ENCODE measurements around the gene SLC22A23. TPM values are rescaled to one million over a fixed set of nuclear protein-coding genes. Genes with fewer than 3 reads are reported as not detected.

The SLC22A23 gene
- total RNA-seq, 2 donors from 2014 or later: 11.1 to 13.3 TPM

GRCh38 chr6:3323148-3323547 is 133.7 kb downstream of the SLC22A23 start:
- H3K9me3 Mint-ChIP-seq: no peaks in the 10 kb centered on the region
- H3K4me1 ChIP-seq (ENCODE audit: control insufficient read depth, insufficient read depth, low read length): no peaks in the 10 kb centered on the region
- H3K36me3 ChIP-seq (ENCODE audit: control insufficient read depth, insufficient read depth, low read length): no peaks in the 10 kb centered on the region
- H3K27ac ChIP-seq (ENCODE audit: low read depth, low read length): no peak overlapping the region
- no peak overlapping the region for H3K4me3 ChIP-seq (ENCODE audit: low read length)
- no peak overlapping the region for H3K4me3 Mint-ChIP-seq
- H3K27ac Mint-ChIP-seq: no peak overlapping the region
- no peaks in the 10 kb centered on the region for H3K36me3 Mint-ChIP-seq (ENCODE audit: low read depth)
- peaks cover 10% of the 10 kb centered on the region for H3K4me1 Mint-ChIP-seq
- H3K27me3 ChIP-seq (ENCODE audit: control insufficient read depth, insufficient read depth, low read length, poor library complexity, severe bottlenecking): no peaks in the 10 kb centered on the region
- WGBS, 2 experiments (ENCODE audit: insufficient coverage in 1 of 2, insufficient read length in 1 of 2): 91% methylated on average over 3 of the region's 3 CpGs; no CpG with 5 or more reads in 1 of the 2 experiments
- no peak overlapping the region for H3K9ac ChIP-seq (ENCODE audit: extremely low read depth, low read length, poor library complexity, severe bottlenecking)
- DNase-seq: peak; percentile 1
- no peak for TF ChIP-seq CTCF (conservative IDR thresholded peaks at IDR 0.05)
- H3K9me3 ChIP-seq (ENCODE audit: control insufficient read depth, low read length): no peaks in the 10 kb centered on the region
- H3K27me3 Mint-ChIP-seq (ENCODE audit: insufficient read depth): no peaks in the 10 kb centered on the region

GRCh38 chr6:3322366-3322890 is 134.4 kb downstream of the SLC22A23 start:
- TF ChIP-seq CTCF (conservative IDR thresholded peaks at IDR 0.05): no peak

DNA sequence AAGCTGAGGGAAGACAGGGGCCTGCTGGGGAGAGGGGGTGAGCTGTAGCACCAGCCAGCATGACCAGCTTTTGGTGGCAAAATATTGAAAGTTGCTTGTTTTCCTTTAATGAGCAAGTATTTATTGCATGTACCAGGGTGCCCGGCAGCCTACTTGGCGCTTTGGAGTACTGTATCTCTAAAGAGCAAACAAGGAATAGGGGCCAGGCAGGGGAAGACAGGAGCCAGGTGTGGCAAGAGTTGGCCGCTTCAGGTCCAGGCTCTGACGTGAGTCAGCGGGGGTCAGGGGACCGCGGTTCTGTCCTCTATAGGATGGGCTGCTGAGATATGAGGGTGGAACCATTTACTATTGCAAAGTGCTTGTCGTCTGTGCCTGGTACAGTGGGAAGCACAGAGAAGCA is 135.0 kb downstream of the SLC22A23 start:
- H3K9me3 Mint-ChIP-seq: no peaks in the 10 kb centered on the region
- Histone ChIP-seq H3K9ac (ENCODE audit: extremely low read depth, low read length, poor library complexity, severe bottlenecking) (no peak overlapping the region), H3K9me3 (ENCODE audit: control insufficient read depth, low read length) (no peaks in the 10 kb centered on the region), H3K4me1 (ENCODE audit: control insufficient read depth, insufficient read depth, low read length) (no peaks in the 10 kb centered on the region), H3K36me3 (ENCODE audit: control insufficient read depth, insufficient read depth, low read length) (no peaks in the 10 kb centered on the region), H3K4me3 (ENCODE audit: low read length) (no peak overlapping the region), H3K27me3 (ENCODE audit: control insufficient read depth, insufficient read depth, low read length, poor library complexity, severe bottlenecking) (no peaks in the 10 kb centered on the region), H3K27ac (ENCODE audit: low read depth, low read length) (no peak overlapping the region)
- no peak overlapping the region for H3K4me3 Mint-ChIP-seq
- peaks cover 7% of the 10 kb centered on the region for H3K4me1 Mint-ChIP-seq
- DNase-seq: peak; percentile 8
- no peaks in the 10 kb centered on the region for H3K27me3 Mint-ChIP-seq (ENCODE audit: insufficient read depth)
- 92 to 93% methylated on average over 8 of the region's 8 CpGs for WGBS, 2 experiments (ENCODE audit: insufficient coverage in 1 of 2, insufficient read length in 1 of 2)
- no peaks in the 10 kb centered on the region for H3K36me3 Mint-ChIP-seq (ENCODE audit: low read depth)
- no peak overlapping the region for H3K27ac Mint-ChIP-seq
- no peak for TF ChIP-seq CTCF (conservative IDR thresholded peaks at IDR 0.05)

More at GRCh38 chr6:3322366-3322890, 134.4 kb downstream of the SLC22A23 start:
- Histone ChIP-seq H3K27ac (ENCODE audit: low read depth, low read length) (no peak overlapping the region), H3K4me3 (ENCODE audit: low read length) (no peak overlapping the region), H3K9ac (ENCODE audit: extremely low read depth, low read length, poor library complexity, severe bottlenecking) (no peak overlapping the region), H3K9me3 (ENCODE audit: control insufficient read depth, low read length) (no peaks in the 10 kb centered on the region), H3K27me3 (ENCODE audit: control insufficient read depth, insufficient read depth, low read length, poor library complexity, severe bottlenecking) (no peaks in the 10 kb centered on the region), H3K4me1 (ENCODE audit: control insufficient read depth, insufficient read depth, low read length) (no peaks in the 10 kb centered on the region), H3K36me3 (ENCODE audit: control insufficient read depth, insufficient read depth, low read length) (no peaks in the 10 kb centered on the region)
- no peaks in the 10 kb centered on the region for H3K36me3 Mint-ChIP-seq (ENCODE audit: low read depth)
- no peaks in the 10 kb centered on the region for H3K27me3 Mint-ChIP-seq (ENCODE audit: insufficient read depth)
- H3K4me1 Mint-ChIP-seq: peaks cover 7% of the 10 kb centered on the region
- 93 to 95% methylated on average over 11 to 14 of the region's 14 CpGs for WGBS, 2 experiments (ENCODE audit: insufficient coverage in 1 of 2, insufficient read length in 1 of 2)
- DNase-seq: peak; percentile 39
- no peak overlapping the region for H3K27ac Mint-ChIP-seq
- H3K4me3 Mint-ChIP-seq: no peak overlapping the region
- no peaks in the 10 kb centered on the region for H3K9me3 Mint-ChIP-seq
